ENCODE measurements around the gene PURA. TPM values are rescaled to one million over a fixed set of nuclear protein-coding genes. Genes with fewer than 3 reads are reported as not detected.

PURA gene
- total RNA-seq, 1 donor from 2014 or later, result 7.0 TPM

DNA sequence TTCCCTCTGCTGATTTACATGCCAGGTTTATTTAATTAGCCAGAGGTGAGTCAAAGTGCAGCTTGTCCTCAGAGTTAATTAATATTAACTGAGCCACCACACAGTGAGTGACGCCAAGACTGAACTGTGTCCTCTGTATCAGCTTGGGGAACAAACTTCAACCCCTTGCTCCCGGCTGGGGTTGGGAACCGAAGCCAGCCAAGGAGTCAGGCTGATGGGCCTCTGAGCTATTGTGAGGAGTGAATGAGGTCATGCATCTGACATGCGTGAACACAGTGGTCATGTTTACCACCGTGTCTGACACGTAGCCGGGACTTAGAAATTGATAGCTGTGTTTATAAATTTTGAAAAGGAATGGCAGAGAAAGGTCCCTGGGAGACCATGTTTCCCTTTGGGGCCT, 28.9 kb downstream of the PURA start:
- no peak for TF ChIP-seq CTCF (IDR thresholded peaks at IDR 0.05; ENCODE audit: unreplicated experiment)
- peaks cover 2% of the 10 kb centered on the region for H3K9me3 Mint-ChIP-seq (ENCODE audit: low read depth)
- no peak overlapping the region for H3K27ac Mint-ChIP-seq
- DNase-seq (ENCODE audit: low spot score, unreplicated experiment), result no peak
- H3K4me3 Mint-ChIP-seq (ENCODE audit: low read depth), result no peak overlapping the region
- peaks cover 6% of the 10 kb centered on the region for H3K4me1 Mint-ChIP-seq (ENCODE audit: low read depth)
- H3K27me3 Mint-ChIP-seq, result peaks cover 43% of the 10 kb centered on the region
- no peaks in the 10 kb centered on the region for H3K36me3 Mint-ChIP-seq (ENCODE audit: insufficient read depth)

- no peak for TF ChIP-seq CTCF (IDR thresholded peaks at IDR 0.05; ENCODE audit: unreplicated experiment)
- Mint-ChIP-seq H3K36me3 (ENCODE audit: insufficient read depth) (no peaks in the 10 kb centered on the region), H3K27me3 (peaks cover 48% of the 10 kb centered on the region), H3K27ac (no peak overlapping the region), H3K9me3 (ENCODE audit: low read depth) (peaks cover 2% of the 10 kb centered on the region), H3K4me3 (ENCODE audit: low read depth) (no peak overlapping the region), H3K4me1 (ENCODE audit: low read depth) (peaks cover 6% of the 10 kb centered on the region)
- no peak for DNase-seq (ENCODE audit: low spot score, unreplicated experiment)
Measured at GRCh38 chr5:140143521-140144258, 29.8 kb downstream of the PURA start.

DNA sequence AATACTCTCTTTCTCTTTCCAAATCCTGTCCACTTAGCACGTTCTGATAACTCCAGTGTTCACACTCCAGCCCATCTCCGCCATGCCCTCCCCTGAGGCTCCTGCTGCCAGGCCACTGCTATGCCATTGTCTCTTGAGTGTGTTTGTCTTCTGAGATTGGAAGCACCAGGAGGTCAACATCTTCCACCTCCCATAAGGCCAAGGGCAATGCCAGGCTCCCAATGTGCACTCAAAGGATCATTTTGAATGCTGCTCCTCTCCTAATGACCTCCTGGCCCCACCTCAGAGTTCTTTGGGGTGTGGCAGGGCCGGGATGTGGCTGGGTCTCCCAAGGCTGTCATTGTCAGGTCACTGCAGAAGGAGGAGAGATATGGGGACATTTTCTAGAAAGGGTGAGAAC, 31.3 kb downstream of the PURA start:
- H3K9me3 Mint-ChIP-seq (ENCODE audit: low read depth), result no peaks in the 10 kb centered on the region
- H3K36me3 Mint-ChIP-seq (ENCODE audit: insufficient read depth), result no peaks in the 10 kb centered on the region
- H3K27ac Mint-ChIP-seq, result no peak overlapping the region
- peaks cover 48% of the 10 kb centered on the region for H3K27me3 Mint-ChIP-seq
- peaks cover 6% of the 10 kb centered on the region for H3K4me1 Mint-ChIP-seq (ENCODE audit: low read depth)
- H3K4me3 Mint-ChIP-seq (ENCODE audit: low read depth), result peak overlapping the region; percentile 20
- TF ChIP-seq CTCF (IDR thresholded peaks at IDR 0.05; ENCODE audit: unreplicated experiment), result no peak
- no peak for DNase-seq (ENCODE audit: low spot score, unreplicated experiment)

- DNase-seq (ENCODE audit: low spot score, unreplicated experiment), result peak; percentile 72
- Mint-ChIP-seq H3K27me3 (peaks cover 46% of the 10 kb centered on the region), H3K9me3 (ENCODE audit: low read depth) (no peaks in the 10 kb centered on the region), H3K27ac (no peak overlapping the region), H3K4me1 (ENCODE audit: low read depth) (peaks cover 6% of the 10 kb centered on the region), H3K4me3 (ENCODE audit: low read depth) (peak overlapping the region; percentile 70), H3K36me3 (ENCODE audit: insufficient read depth) (no peaks in the 10 kb centered on the region)
- peak; percentile 94 for TF ChIP-seq CTCF (IDR thresholded peaks at IDR 0.05; ENCODE audit: unreplicated experiment)
Measured at GRCh38 chr5:140145818-140146522, 32.1 kb downstream of the PURA start.

DNA sequence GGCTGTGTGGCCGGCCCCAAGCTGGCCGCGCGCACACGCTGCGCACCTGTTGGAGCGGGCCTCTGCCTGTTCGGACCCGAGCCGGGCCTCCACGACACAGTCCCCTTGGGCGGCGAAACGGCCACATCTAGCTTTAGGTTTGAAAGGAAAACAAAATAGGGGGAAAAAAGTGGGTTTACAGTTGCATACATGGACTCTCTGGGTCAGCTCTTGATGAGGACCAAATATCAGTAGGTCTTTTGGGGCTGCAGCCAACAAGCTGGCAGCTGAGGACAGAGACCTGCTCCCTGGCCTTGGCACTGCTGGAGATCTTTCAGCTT, 32.6 kb downstream of the PURA start:
- Mint-ChIP-seq H3K36me3 (ENCODE audit: insufficient read depth) (no peaks in the 10 kb centered on the region), H3K4me1 (ENCODE audit: low read depth) (peaks cover 6% of the 10 kb centered on the region), H3K27ac (no peak overlapping the region), H3K9me3 (ENCODE audit: low read depth) (no peaks in the 10 kb centered on the region), H3K27me3 (peaks cover 46% of the 10 kb centered on the region), H3K4me3 (ENCODE audit: low read depth) (peak overlapping the region; percentile 70)
- no peak for DNase-seq (ENCODE audit: low spot score, unreplicated experiment)
- TF ChIP-seq CTCF (IDR thresholded peaks at IDR 0.05; ENCODE audit: unreplicated experiment), result no peak

All from progenitor cell of endocrine pancreas (in vitro differentiated cells).